Endodermal cell (in vitro differentiated cells): Measurements from ENCODE around the gene CASP6. TPM values are rescaled to one million over a fixed set of nuclear protein-coding genes. Genes with fewer than 3 reads are reported as not detected.
"Not testable (repeated sequence)": the region's sequence is repeated elsewhere in the genome, so short reads cannot be mapped to it uniquely, and the experiment has no call there.

Experiments used
- DNase-seq: peaks from one replicate; pipeline ENCODE4 v3.0.0-alpha.2; 2017
- H3K27ac ChIP-seq: 2 replicates; pipeline ENCODE4 v1.5.1; 2013; ENCODE audit warnings: mild to moderate bottlenecking, low read depth, low read length, moderate library complexity
- H3K27me3 ChIP-seq: 2 replicates; pipeline ENCODE4 v1.6.1; 2013; ENCODE audit warnings: mild to moderate bottlenecking, low read length, moderate library complexity; ENCODE audit not compliant: insufficient read depth, control insufficient read depth, poor library complexity, severe bottlenecking
- H3K36me3 ChIP-seq: 2 replicates; pipeline ENCODE4 v1.7.0; 2013; ENCODE audit warnings: mild to moderate bottlenecking, low read length, moderate library complexity; ENCODE audit not compliant: control insufficient read depth, insufficient read depth
- H3K4me1 ChIP-seq: one replicate; pipeline ENCODE4 v1.7.0; 2013; ENCODE audit warnings: low read length; ENCODE audit not compliant: control insufficient read depth, insufficient read depth
- H3K4me3 ChIP-seq: 2 replicates; pipeline ENCODE4 v1.5.1; 2013; ENCODE audit warnings: mild to moderate bottlenecking, low read length, moderate library complexity
- H3K9ac ChIP-seq: 2 replicates; pipeline ENCODE4 v1.6.1; 2013; ENCODE audit warnings: mild to moderate bottlenecking, low read length, moderate library complexity; ENCODE audit not compliant: poor library complexity, severe bottlenecking; ENCODE audit errors: extremely low read depth
- H3K9me3 ChIP-seq: 2 replicates; pipeline ENCODE4 v1.6.1; 2013; ENCODE audit warnings: mild to moderate bottlenecking, low read length, moderate library complexity; ENCODE audit not compliant: control insufficient read depth
- H3K27ac Mint-ChIP-seq: 2 replicates; pipeline ENCODE4 v1.8.0; 2020; ENCODE audit warnings: mixed read lengths
- H3K27me3 Mint-ChIP-seq: 2 replicates; pipeline ENCODE4 v1.8.0; 2021; ENCODE audit warnings: mild to moderate bottlenecking, mixed read lengths; ENCODE audit not compliant: insufficient read depth
- H3K36me3 Mint-ChIP-seq: 2 replicates; pipeline ENCODE4 v1.8.0; 2020; ENCODE audit warnings: low read depth, mixed read lengths
- H3K4me1 Mint-ChIP-seq: 2 replicates; pipeline ENCODE4 v1.8.0; 2020; ENCODE audit warnings: mixed read lengths
- H3K4me3 Mint-ChIP-seq: 2 replicates; pipeline ENCODE4 v1.8.0; 2020; ENCODE audit warnings: mild to moderate bottlenecking, moderate library complexity, mixed read lengths
- H3K9me3 Mint-ChIP-seq: 2 replicates; pipeline ENCODE4 v1.8.0; 2020; ENCODE audit warnings: mild to moderate bottlenecking, mixed read lengths
- CTCF ChIP-seq: fragments of 200-600 bp; sonication (generic); conservative IDR thresholded peaks from 2 replicates; pipeline ENCODE4 v1.5.0; 2021; ENCODE audit warnings: antibody characterized with exemption, mild to moderate bottlenecking
- WGBS, 2 experiments: methylation state at CpG; one replicate each; pipeline versions ENCODE4 v1.1.5 to v1.1.7; 2013; ENCODE audit warnings: missing lambda C conversion rate in 2 of 2, mixed read lengths in 1 of 2; ENCODE audit not compliant: insufficient coverage in 1 of 2, insufficient read length in 1 of 2; 5-methylcytosine and 5-hydroxymethylcytosine counted together
- total RNA-seq, 2 donors: library from RNA; stranded (reverse); fragmentation: NEBNext Ultra II Directional in 1 of 2; extraction: Animal tissue kit (Norgen Biotek cat#: 25700) in 1 of 2; gene quantifications; 2 replicates in 1 of 2; 3 replicates in 1 of 2; pipeline ENCODE4 v1.2.1, GENCODE V29; 2021

Gene CASP6
- total RNA-seq, 2 donors from 2014 or later = 20.9 to 21.8 TPM

GRCh38 chr4:109682875-109683274, 20.4 kb downstream of the CASP6 start:
- Histone ChIP-seq H3K27ac (no peak overlapping the region), H3K4me3 (no peak overlapping the region), H3K4me1 (no peaks in the 10 kb centered on the region), H3K27me3 (no peaks in the 10 kb centered on the region), H3K9me3 (peaks cover 20% of the 10 kb centered on the region), H3K9ac (no peak overlapping the region), H3K36me3 (peaks cover 6% of the 10 kb centered on the region)
- peaks cover 11% of the 10 kb centered on the region for H3K4me1 Mint-ChIP-seq
- TF ChIP-seq CTCF = no peak
- 94 to 100% methylated on average over 1 to 2 of the region's 2 CpGs for WGBS, 2 experiments
- DNase-seq = no peak
- H3K4me3 Mint-ChIP-seq = no peak overlapping the region
- peaks cover 30% of the 10 kb centered on the region for H3K9me3 Mint-ChIP-seq
- no peak overlapping the region for H3K27ac Mint-ChIP-seq
- H3K36me3 Mint-ChIP-seq = peaks cover 20% of the 10 kb centered on the region
- H3K27me3 Mint-ChIP-seq = peaks cover 8% of the 10 kb centered on the region

GRCh38 chr4:109678925-109679324, 24.3 kb downstream of the CASP6 start:
- WGBS, 2 experiments = 98 to 99% methylated on average over 10 to 13 of the region's 14 CpGs
- not testable (repeated sequence) for H3K27ac Mint-ChIP-seq
- H3K9me3 Mint-ChIP-seq = peaks cover 40% of the 10 kb centered on the region

GRCh38 chr4:109678472-109678871, 24.8 kb downstream of the CASP6 start:
- not testable (repeated sequence) for H3K27me3 Mint-ChIP-seq, H3K4me3 Mint-ChIP-seq, H3K36me3 ChIP-seq, H3K9ac ChIP-seq, H3K27ac ChIP-seq, H3K4me3 ChIP-seq, DNase-seq, H3K27me3 ChIP-seq, H3K27ac Mint-ChIP-seq, H3K4me1 ChIP-seq
- Mint-ChIP-seq H3K9me3 (peaks cover 40% of the 10 kb centered on the region), H3K36me3 (peaks cover 18% of the 10 kb centered on the region), H3K4me1 (peaks cover 11% of the 10 kb centered on the region)
- H3K9me3 ChIP-seq = peaks cover 32% of the 10 kb centered on the region
- 96 to 97% methylated on average over 15 to 28 of the region's 28 CpGs for WGBS, 2 experiments

More at GRCh38 chr4:109678925-109679324, 24.3 kb downstream of the CASP6 start:
- H3K4me3 Mint-ChIP-seq, H3K36me3 ChIP-seq, H3K4me3 ChIP-seq, H3K27me3 ChIP-seq, DNase-seq, H3K27me3 Mint-ChIP-seq, H3K4me1 ChIP-seq, H3K9ac ChIP-seq, H3K27ac ChIP-seq: not testable (repeated sequence)
- H3K9me3 ChIP-seq = peaks cover 32% of the 10 kb centered on the region
- H3K36me3 Mint-ChIP-seq = peaks cover 18% of the 10 kb centered on the region
- H3K4me1 Mint-ChIP-seq = peaks cover 11% of the 10 kb centered on the region

GRCh38 chr4:109676886-109677285, 26.4 kb downstream of the CASP6 start:
- WGBS, 2 experiments = 100% methylated on average over 1 of the region's 1 CpG
- Histone ChIP-seq H3K9ac (no peak overlapping the region), H3K27ac (no peak overlapping the region), H3K36me3 (no peaks in the 10 kb centered on the region), H3K4me1 (no peaks in the 10 kb centered on the region), H3K9me3 (peaks cover 32% of the 10 kb centered on the region), H3K27me3 (no peaks in the 10 kb centered on the region), H3K4me3 (no peak overlapping the region)
- Mint-ChIP-seq H3K27me3 (peaks cover 8% of the 10 kb centered on the region), H3K4me3 (no peak overlapping the region), H3K27ac (no peak overlapping the region), H3K9me3 (peaks cover 40% of the 10 kb centered on the region), H3K4me1 (peaks cover under 1% of the 10 kb centered on the region), H3K36me3 (peaks cover 18% of the 10 kb centered on the region)
- no peak for DNase-seq
- TF ChIP-seq CTCF = no peak
